Stimulated activated CD4-positive, alpha-beta T cell treated with anti-CD3 and anti-CD28 coated beads, Interleukin-2, amount 100 ng/mL, for 4 hours (primary cell): Measurements from ENCODE around the gene FRS3.
"Not testable (repeated sequence)": the region's sequence is repeated elsewhere in the genome, so short reads cannot be mapped to it uniquely, and the experiment has no call there.

Experiments
- DNase-seq: peaks from one replicate; pipeline ENCODE4 v3.0.0-alpha.2; 2020; ENCODE audit warnings: low read depth

Gene FRS3

GRCh38 chr6:41779788-41780550 is at the start of gene FRS3:
Gene FRS3, minus strand, starts transcription at chr6:41779900. Its CDS starts 2,913 bp downstream, at chr6:41776987.
- peak; percentile 99 for DNase-seq

- DNase-seq: no peak
Measured at GRCh38 chr6:41826343-41827022, 46.8 kb upstream of the FRS3 start.

- no peak for DNase-seq
Measured at GRCh38 chr6:41824571-41825569, 45.2 kb upstream of the FRS3 start.

- no peak for DNase-seq
Measured at GRCh38 chr6:41823178-41823577, 43.5 kb upstream of the FRS3 start.

GRCh38 chr6:41822021-41822420 is 42.3 kb upstream of the FRS3 start:
- DNase-seq: no peak

- no peak for DNase-seq
Measured at GRCh38 chr6:41821266-41821665, 41.6 kb upstream of the FRS3 start.

- DNase-seq: no peak
Measured at GRCh38 chr6:41818271-41819054, 38.8 kb upstream of the FRS3 start.

GRCh38 chr6:41815587-41815986 is 35.9 kb upstream of the FRS3 start:
- no peak for DNase-seq

- DNase-seq: no peak
Measured at GRCh38 chr6:41814629-41815028, 34.9 kb upstream of the FRS3 start.

GRCh38 chr6:41813956-41814355 is 34.3 kb upstream of the FRS3 start:
- DNase-seq: no peak

GRCh38 chr6:41813469-41813868 is 33.8 kb upstream of the FRS3 start:
- DNase-seq: no peak

GRCh38 chr6:41811946-41812345 is 32.2 kb upstream of the FRS3 start:
- DNase-seq: not testable (repeated sequence)

GRCh38 chr6:41811095-41811494 is 31.4 kb upstream of the FRS3 start:
- no peak for DNase-seq

GRCh38 chr6:41805830-41806774 is 26.4 kb upstream of the FRS3 start:
- no peak for DNase-seq

GRCh38 chr6:41801380-41801779 is 21.7 kb upstream of the FRS3 start:
- no peak for DNase-seq

GRCh38 chr6:41799559-41799911 is 19.8 kb upstream of the FRS3 start:
- DNase-seq: no peak

- DNase-seq: no peak
Measured at GRCh38 chr6:41798901-41799558, 19.3 kb upstream of the FRS3 start.

- no peak for DNase-seq
Measured at GRCh38 chr6:41796474-41796873, 16.8 kb upstream of the FRS3 start.

GRCh38 chr6:41791984-41792383 is 12.3 kb upstream of the FRS3 start:
- no peak for DNase-seq

GRCh38 chr6:41791305-41791704 is 11.6 kb upstream of the FRS3 start:
- DNase-seq: no peak
